Adrenal gland (tissue), 12 donors: ENCODE measurements around the gene PPP1R9A. TPM values are rescaled to one million over a fixed set of nuclear protein-coding genes. Genes with fewer than 3 reads are reported as not detected.

Experiments used
- DNase-seq, 7 donors: peaks; one replicate each; pipeline ENCODE4 v3.0.0-alpha.2; 2019 to 2020
- H3K27ac ChIP-seq, 5 donors: fragments of 200-600 bp; sonication (generic) in 4 of 5; 1 replicate in 3 of 5; 2 replicates in 2 of 5; pipeline versions ENCODE4 v1.5.1 to v1.8.0; 2016 to 2020; ENCODE audit warnings: mild to moderate bottlenecking in 1 of 5
- H3K27me3 ChIP-seq: fragments of 200-600 bp; 2 replicates; pipeline ENCODE4 v1.8.0; 2021
- H3K36me3 ChIP-seq, 2 donors: fragments of 200-600 bp; replicated peaks in 1 of 2; 1 replicate in 1 of 2; 2 replicates in 1 of 2; pipeline versions ENCODE4 v1.5.1 to v1.8.0; 2018 to 2022
- H3K4me1 ChIP-seq, 2 donors: fragments of 200-600 bp; replicated peaks in 1 of 2; 1 replicate in 1 of 2; 2 replicates in 1 of 2; pipeline versions ENCODE4 v1.5.1 to v1.8.0; 2018 to 2021
- H3K4me3 ChIP-seq, 4 donors: fragments of 200-600 bp; sonication (generic) in 3 of 4; one replicate each; pipeline ENCODE4 v1.5.1; 2016 to 2018
- H3K9me3 ChIP-seq, 3 donors: fragments of 200-600 bp; sonication (generic) in 1 of 3; replicated peaks in 1 of 3; 1 replicate in 2 of 3; 2 replicates in 1 of 3; pipeline versions ENCODE4 v1.5.1 to v1.8.0; 2016 to 2021
- POLR2A ChIP-seq, 2 donors: fragments of 450-650 bp; IDR thresholded peaks; one replicate each; pipeline ENCODE4 v1.6.1; 2017; ENCODE audit warnings: antibody characterized with exemption in 2 of 2, mild to moderate bottlenecking in 2 of 2, moderate library complexity in 1 of 2
- WGBS, 4 donors: extraction: QIAGEN DNeasy Blood & Tissue Kit in 2 of 4; methylation state at CpG; one replicate each; pipeline versions ENCODE4 v1.1.5 to v1.1.7; 2013 to 2017; 5-methylcytosine and 5-hydroxymethylcytosine counted together
- intact Hi-C, 2 donors: fragments of 100-400 bp; cut with DNase I; formaldehyde crosslinking; loops; one replicate each; pipeline versions ENCODE4 v1.14.1 to v1.15.0; 2022 to 2023
- polyA plus RNA-seq, 3 donors: library from polyadenylated mRNA; stranded (reverse); fragments of 200-250 nt in 2 of 3; fragments of 350-450 nt in 1 of 3; fragmentation: Illumina TruSeq in 1 of 3; extraction: RNeasy Lipid Tissue Mini Kit (QIAGEN cat#74804) in 1 of 3; gene quantifications; one replicate each; pipeline ENCODE4 v1.2.3, GENCODE V29; 2013 to 2014
- total RNA-seq, 9 donors: library from RNA; depleted of rRNA in 4 of 9; stranded (reverse); fragments of >200 nt in 4 of 9; fragments of 120-200 nt in 1 of 9; fragmentation: NEBNext Ultra II Directional in 1 of 9; extraction: Animal tissue kit (Norgen Biotek cat#: 25700) in 1 of 9; gene quantifications; one replicate each; pipeline versions ENCODE4 v1.1.0 to v1.2.4, GENCODE V29; 2013 to 2023
- TF ChIP-seq, protein P1 (sequence below), 6 experiments: fragments of 450-650 bp in 4 of 6; fragments of 200-600 bp in 2 of 6; sonication (generic) in 1 of 6; IDR thresholded peaks; 1 replicate in 5 of 6; 2 replicates in 1 of 6; pipeline versions ENCODE4 v1.5.1 to v1.8.0; 2016 to 2021; ENCODE audit warnings: antibody characterized with exemption in 6 of 6, mild to moderate bottlenecking in 2 of 6, moderate library complexity in 1 of 6
- donor health status: healthy with polysubstance abuse.
- donor health status: Bipolar disorder and iron deficiency.
- donor health status: DM: yes; HTN: yes; CAD: no.
- donor health status: DM: no; HTN: no; CAD: no.
- donor health status: DM: no; HTN: no; CAD: no.
- donor health status: DM: yes; HTN: yes; CAD: no.

Gene PPP1R9A
- total and polyA plus RNA-seq, 12 donors = 7.2 to 86.0 (median 40.6) TPM

DNA sequence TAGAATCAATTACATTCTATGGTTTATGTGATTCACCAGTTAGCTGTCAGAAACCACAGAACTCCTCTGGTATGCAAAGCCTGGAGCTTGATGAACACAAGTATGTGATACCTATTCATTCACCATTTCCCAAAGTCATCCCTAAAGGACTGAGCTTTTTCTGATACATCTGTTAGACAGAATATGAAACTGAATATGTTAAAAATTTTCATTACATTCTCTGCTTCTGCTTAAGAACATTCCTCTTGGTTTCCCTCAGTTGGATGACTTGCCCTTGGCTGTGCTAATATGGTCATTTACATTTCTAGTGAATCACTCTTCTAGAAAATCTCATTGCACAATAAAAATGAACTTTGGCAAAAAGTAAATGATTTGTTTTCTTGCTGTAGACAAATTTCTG is 427.7 kb downstream of the PPP1R9A start:
- no peak overlapping the region for H3K4me3 ChIP-seq
- intact Hi-C loops = no loop called here
- H3K36me3 ChIP-seq = no peaks in the 10 kb centered on the region
- peak in 1 of 7 donors; percentile 33 for DNase-seq
- peak overlapping the region in 2 of 5 donors; percentile 10 to 28 for H3K27ac ChIP-seq
- H3K4me1 ChIP-seq = peaks cover 4 to 13% of the 10 kb centered on the region in 2 donors
- no peaks in the 10 kb centered on the region for H3K9me3 ChIP-seq
- TF ChIP-seq, protein P1, sequence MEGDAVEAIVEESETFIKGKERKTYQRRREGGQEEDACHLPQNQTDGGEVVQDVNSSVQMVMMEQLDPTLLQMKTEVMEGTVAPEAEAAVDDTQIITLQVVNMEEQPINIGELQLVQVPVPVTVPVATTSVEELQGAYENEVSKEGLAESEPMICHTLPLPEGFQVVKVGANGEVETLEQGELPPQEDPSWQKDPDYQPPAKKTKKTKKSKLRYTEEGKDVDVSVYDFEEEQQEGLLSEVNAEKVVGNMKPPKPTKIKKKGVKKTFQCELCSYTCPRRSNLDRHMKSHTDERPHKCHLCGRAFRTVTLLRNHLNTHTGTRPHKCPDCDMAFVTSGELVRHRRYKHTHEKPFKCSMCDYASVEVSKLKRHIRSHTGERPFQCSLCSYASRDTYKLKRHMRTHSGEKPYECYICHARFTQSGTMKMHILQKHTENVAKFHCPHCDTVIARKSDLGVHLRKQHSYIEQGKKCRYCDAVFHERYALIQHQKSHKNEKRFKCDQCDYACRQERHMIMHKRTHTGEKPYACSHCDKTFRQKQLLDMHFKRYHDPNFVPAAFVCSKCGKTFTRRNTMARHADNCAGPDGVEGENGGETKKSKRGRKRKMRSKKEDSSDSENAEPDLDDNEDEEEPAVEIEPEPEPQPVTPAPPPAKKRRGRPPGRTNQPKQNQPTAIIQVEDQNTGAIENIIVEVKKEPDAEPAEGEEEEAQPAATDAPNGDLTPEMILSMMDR (IDR thresholded peaks at IDR 0.05) = no peak
- TF ChIP-seq POLR2A (IDR thresholded peaks at IDR 0.05) = no peak
- no peaks in the 10 kb centered on the region for H3K27me3 ChIP-seq

DNA sequence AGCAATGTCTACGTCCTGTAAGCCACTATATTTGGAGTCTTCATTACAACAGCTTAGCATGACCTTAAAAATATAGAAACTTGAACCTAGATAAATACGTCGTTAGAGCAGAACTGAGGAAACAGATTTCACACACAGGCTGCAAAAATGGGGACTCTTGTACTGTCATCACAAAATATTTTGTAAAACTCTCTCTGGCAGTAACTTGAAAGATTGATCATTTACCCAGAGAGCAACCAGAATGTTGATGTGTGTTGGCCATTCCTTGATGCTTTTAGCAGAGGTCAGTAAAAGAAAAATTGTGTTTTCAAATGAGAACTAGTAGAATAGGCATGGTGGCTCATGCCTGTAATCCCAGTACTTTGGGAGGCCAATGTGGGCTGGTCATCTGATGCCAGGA is 431.4 kb downstream of the PPP1R9A start:
- intact Hi-C loops = no loop called here
- TF ChIP-seq, protein P1 (IDR thresholded peaks at IDR 0.05) = no peak
- TF ChIP-seq POLR2A (IDR thresholded peaks at IDR 0.05) = no peak
- Histone ChIP-seq H3K9me3 (no peaks in the 10 kb centered on the region), H3K4me1 (peaks cover 0 to 9% of the 10 kb centered on the region in 2 donors), H3K36me3 (no peaks in the 10 kb centered on the region), H3K27me3 (no peaks in the 10 kb centered on the region), H3K4me3 (no peak overlapping the region), H3K27ac (no peak overlapping the region)
- 75 to 91% (median 83%) methylated on average over 3 of the region's 3 CpGs for WGBS, 4 donors
- no peak for DNase-seq

DNA sequence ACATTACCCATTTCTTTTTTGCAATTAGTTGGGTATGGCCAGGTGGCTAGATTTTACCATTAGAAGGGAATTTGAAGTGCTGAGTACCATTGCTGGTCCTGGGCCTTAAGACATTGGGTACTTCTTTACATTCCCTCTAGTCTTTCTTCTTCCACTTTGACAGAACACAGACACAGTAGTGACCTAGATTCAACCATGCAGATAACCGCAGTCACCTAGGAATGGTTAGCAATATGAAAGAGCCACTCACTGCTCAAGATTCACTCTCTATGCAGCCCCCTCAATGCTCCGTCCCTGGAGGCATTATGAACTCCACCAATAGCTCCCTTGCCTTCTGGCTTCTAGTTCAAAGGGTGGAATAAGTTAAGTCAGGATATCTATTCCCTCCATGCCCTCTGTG is 433.1 kb downstream of the PPP1R9A start:
- H3K9me3 ChIP-seq = no peaks in the 10 kb centered on the region
- WGBS, 4 donors = 90 to 97% (median 96%) methylated on average over 2 of the region's 2 CpGs
- H3K27me3 ChIP-seq = no peaks in the 10 kb centered on the region
- no peak overlapping the region for H3K27ac ChIP-seq
- no peak for DNase-seq
- H3K4me1 ChIP-seq = peaks cover 10 to 11% of the 10 kb centered on the region in 2 donors
- H3K36me3 ChIP-seq = no peaks in the 10 kb centered on the region
- no peak overlapping the region for H3K4me3 ChIP-seq
- TF ChIP-seq POLR2A (IDR thresholded peaks at IDR 0.05) = no peak
- TF ChIP-seq, protein P1 (IDR thresholded peaks at IDR 0.05) = no peak
- intact Hi-C loops = no loop called here

DNA sequence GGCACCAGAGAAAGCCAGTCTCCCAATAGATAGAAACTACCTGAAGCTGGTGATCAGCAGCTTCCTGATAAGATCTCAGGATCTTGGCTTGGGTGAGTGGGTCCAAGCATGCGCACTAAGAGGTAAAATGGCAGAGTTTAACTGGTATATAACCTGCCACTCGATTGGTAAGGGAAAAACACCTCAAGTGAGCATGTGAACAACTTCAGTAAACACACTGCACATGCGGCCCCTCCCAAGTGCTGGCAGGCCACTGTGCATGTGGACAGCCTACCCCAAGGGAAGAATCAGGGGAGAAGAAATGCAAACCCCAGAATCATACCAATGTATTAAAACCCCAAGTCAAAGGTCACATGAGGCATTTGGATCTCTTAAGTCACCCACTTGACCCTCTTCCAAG is 434.6 kb downstream of the PPP1R9A start:
- no peaks in the 10 kb centered on the region for H3K27me3 ChIP-seq
- no peak overlapping the region for H3K4me3 ChIP-seq
- H3K4me1 ChIP-seq = peaks cover 10 to 11% of the 10 kb centered on the region in 2 donors
- H3K9me3 ChIP-seq = no peaks in the 10 kb centered on the region
- intact Hi-C loops = no loop called here
- DNase-seq = no peak
- H3K27ac ChIP-seq = no peak overlapping the region
- H3K36me3 ChIP-seq = no peaks in the 10 kb centered on the region
- TF ChIP-seq, protein P1 (IDR thresholded peaks at IDR 0.05) = no peak
- TF ChIP-seq POLR2A (IDR thresholded peaks at IDR 0.05) = no peak
- WGBS, 4 donors = 84 to 96% (median 92%) methylated on average over 3 of the region's 3 CpGs
